ENCODE data around the gene STIM2. TPM values are rescaled to one million over a fixed set of nuclear protein-coding genes. Genes with fewer than 3 reads are reported as not detected.

Gene STIM2
- total and polyA plus RNA-seq, 10 of the 15 experiments (the other 5 are each of a cell fraction or from before 2014, with no cell fraction given): 4.7 to 41.5 (median 16.9) TPM

DNA sequence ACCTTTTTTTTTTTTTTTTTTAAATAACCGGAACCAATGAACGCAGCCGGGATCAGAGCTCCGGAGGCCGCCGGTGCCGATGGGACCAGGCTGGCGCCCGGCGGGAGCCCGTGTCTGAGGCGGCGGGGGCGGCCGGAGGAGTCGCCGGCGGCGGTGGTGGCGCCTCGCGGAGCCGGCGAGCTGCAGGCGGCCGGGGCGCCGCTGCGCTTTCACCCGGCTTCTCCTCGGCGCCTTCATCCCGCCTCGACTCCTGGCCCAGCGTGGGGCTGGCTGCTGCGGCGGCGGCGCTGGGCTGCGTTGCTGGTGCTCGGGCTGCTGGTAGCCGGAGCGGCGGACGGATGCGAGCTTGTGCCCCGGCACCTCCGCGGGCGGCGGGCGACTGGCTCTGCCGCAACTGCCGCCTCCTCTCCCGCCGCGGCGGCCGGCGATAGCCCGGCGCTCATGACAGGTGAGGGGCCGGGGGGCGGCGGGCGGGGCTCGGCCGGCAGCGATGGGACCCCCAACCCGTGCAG lies 337 bp downstream of the STIM2 start (continued):
- TF ChIP-seq, protein P1, sequence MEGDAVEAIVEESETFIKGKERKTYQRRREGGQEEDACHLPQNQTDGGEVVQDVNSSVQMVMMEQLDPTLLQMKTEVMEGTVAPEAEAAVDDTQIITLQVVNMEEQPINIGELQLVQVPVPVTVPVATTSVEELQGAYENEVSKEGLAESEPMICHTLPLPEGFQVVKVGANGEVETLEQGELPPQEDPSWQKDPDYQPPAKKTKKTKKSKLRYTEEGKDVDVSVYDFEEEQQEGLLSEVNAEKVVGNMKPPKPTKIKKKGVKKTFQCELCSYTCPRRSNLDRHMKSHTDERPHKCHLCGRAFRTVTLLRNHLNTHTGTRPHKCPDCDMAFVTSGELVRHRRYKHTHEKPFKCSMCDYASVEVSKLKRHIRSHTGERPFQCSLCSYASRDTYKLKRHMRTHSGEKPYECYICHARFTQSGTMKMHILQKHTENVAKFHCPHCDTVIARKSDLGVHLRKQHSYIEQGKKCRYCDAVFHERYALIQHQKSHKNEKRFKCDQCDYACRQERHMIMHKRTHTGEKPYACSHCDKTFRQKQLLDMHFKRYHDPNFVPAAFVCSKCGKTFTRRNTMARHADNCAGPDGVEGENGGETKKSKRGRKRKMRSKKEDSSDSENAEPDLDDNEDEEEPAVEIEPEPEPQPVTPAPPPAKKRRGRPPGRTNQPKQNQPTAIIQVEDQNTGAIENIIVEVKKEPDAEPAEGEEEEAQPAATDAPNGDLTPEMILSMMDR (IDR thresholded peaks at IDR 0.05 in 2 of 3, conservative IDR thresholded peaks at IDR 0.05 in 1 of 3; ENCODE audit: control insufficient read depth in 2 of 3, extremely low read depth in 1 of 3, insufficient read depth in 1 of 3, low read depth in 3 of 3, low read length in 3 of 3): no peak
- TF ChIP-seq RB1 (IDR thresholded peaks at IDR 0.05; ENCODE audit: borderline replicate concordance) (no peak), FOXK2 (IDR thresholded peaks at IDR 0.05) (no peak), TBL1XR1 (IDR thresholded peaks at IDR 0.05; ENCODE audit: low read depth, low read length) (no peak), GABPA (IDR thresholded peaks at IDR 0.05; ENCODE audit: low read depth) (no peak), CBX3 (IDR thresholded peaks at IDR 0.05; ENCODE audit: borderline replicate concordance, low read depth) (no peak), SREBF1 (IDR thresholded peaks at IDR 0.05; ENCODE audit: low read length) (no peak), HDAC6 (IDR thresholded peaks at IDR 0.05; ENCODE audit: unreplicated experiment) (no peak), WRNIP1 (IDR thresholded peaks at IDR 0.05; ENCODE audit: borderline replicate concordance, low read depth, low read length) (no peak), JUND (IDR thresholded peaks at IDR 0.05; ENCODE audit: low read depth, low read length) (no peak)
- TF ChIP-seq, protein P2, sequence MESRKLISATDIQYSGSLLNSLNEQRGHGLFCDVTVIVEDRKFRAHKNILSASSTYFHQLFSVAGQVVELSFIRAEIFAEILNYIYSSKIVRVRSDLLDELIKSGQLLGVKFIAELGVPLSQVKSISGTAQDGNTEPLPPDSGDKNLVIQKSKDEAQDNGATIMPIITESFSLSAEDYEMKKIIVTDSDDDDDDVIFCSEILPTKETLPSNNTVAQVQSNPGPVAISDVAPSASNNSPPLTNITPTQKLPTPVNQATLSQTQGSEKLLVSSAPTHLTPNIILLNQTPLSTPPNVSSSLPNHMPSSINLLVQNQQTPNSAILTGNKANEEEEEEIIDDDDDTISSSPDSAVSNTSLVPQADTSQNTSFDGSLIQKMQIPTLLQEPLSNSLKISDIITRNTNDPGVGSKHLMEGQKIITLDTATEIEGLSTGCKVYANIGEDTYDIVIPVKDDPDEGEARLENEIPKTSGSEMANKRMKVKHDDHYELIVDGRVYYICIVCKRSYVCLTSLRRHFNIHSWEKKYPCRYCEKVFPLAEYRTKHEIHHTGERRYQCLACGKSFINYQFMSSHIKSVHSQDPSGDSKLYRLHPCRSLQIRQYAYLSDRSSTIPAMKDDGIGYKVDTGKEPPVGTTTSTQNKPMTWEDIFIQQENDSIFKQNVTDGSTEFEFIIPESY (IDR thresholded peaks at IDR 0.05): no peak
- TF ChIP-seq, protein P3, sequence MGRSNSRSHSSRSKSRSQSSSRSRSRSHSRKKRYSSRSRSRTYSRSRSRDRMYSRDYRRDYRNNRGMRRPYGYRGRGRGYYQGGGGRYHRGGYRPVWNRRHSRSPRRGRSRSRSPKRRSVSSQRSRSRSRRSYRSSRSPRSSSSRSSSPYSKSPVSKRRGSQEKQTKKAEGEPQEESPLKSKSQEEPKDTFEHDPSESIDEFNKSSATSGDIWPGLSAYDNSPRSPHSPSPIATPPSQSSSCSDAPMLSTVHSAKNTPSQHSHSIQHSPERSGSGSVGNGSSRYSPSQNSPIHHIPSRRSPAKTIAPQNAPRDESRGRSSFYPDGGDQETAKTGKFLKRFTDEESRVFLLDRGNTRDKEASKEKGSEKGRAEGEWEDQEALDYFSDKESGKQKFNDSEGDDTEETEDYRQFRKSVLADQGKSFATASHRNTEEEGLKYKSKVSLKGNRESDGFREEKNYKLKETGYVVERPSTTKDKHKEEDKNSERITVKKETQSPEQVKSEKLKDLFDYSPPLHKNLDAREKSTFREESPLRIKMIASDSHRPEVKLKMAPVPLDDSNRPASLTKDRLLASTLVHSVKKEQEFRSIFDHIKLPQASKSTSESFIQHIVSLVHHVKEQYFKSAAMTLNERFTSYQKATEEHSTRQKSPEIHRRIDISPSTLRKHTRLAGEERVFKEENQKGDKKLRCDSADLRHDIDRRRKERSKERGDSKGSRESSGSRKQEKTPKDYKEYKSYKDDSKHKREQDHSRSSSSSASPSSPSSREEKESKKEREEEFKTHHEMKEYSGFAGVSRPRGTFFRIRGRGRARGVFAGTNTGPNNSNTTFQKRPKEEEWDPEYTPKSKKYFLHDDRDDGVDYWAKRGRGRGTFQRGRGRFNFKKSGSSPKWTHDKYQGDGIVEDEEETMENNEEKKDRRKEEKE (IDR thresholded peaks at IDR 0.05): no peak
- TF ChIP-seq, protein P4, sequence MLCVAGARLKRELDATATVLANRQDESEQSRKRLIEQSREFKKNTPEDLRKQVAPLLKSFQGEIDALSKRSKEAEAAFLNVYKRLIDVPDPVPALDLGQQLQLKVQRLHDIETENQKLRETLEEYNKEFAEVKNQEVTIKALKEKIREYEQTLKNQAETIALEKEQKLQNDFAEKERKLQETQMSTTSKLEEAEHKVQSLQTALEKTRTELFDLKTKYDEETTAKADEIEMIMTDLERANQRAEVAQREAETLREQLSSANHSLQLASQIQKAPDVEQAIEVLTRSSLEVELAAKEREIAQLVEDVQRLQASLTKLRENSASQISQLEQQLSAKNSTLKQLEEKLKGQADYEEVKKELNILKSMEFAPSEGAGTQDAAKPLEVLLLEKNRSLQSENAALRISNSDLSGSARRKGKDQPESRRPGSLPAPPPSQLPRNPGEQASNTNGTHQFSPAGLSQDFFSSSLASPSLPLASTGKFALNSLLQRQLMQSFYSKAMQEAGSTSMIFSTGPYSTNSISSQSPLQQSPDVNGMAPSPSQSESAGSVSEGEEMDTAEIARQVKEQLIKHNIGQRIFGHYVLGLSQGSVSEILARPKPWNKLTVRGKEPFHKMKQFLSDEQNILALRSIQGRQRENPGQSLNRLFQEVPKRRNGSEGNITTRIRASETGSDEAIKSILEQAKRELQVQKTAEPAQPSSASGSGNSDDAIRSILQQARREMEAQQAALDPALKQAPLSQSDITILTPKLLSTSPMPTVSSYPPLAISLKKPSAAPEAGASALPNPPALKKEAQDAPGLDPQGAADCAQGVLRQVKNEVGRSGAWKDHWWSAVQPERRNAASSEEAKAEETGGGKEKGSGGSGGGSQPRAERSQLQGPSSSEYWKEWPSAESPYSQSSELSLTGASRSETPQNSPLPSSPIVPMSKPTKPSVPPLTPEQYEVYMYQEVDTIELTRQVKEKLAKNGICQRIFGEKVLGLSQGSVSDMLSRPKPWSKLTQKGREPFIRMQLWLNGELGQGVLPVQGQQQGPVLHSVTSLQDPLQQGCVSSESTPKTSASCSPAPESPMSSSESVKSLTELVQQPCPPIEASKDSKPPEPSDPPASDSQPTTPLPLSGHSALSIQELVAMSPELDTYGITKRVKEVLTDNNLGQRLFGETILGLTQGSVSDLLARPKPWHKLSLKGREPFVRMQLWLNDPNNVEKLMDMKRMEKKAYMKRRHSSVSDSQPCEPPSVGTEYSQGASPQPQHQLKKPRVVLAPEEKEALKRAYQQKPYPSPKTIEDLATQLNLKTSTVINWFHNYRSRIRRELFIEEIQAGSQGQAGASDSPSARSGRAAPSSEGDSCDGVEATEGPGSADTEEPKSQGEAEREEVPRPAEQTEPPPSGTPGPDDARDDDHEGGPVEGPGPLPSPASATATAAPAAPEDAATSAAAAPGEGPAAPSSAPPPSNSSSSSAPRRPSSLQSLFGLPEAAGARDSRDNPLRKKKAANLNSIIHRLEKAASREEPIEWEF (IDR thresholded peaks at IDR 0.05; ENCODE audit: insufficient replicate concordance, low read depth, low read length): no peak

Measured in GM12878 (cell line).